ENCODE results near the gene SLC25A23. TPM values are rescaled to one million over a fixed set of nuclear protein-coding genes. Genes with fewer than 3 reads are reported as not detected.

The SLC25A23 gene
- total and polyA plus RNA-seq, 11 donors, result 64.4 to 208 (median 114) TPM

DNA sequence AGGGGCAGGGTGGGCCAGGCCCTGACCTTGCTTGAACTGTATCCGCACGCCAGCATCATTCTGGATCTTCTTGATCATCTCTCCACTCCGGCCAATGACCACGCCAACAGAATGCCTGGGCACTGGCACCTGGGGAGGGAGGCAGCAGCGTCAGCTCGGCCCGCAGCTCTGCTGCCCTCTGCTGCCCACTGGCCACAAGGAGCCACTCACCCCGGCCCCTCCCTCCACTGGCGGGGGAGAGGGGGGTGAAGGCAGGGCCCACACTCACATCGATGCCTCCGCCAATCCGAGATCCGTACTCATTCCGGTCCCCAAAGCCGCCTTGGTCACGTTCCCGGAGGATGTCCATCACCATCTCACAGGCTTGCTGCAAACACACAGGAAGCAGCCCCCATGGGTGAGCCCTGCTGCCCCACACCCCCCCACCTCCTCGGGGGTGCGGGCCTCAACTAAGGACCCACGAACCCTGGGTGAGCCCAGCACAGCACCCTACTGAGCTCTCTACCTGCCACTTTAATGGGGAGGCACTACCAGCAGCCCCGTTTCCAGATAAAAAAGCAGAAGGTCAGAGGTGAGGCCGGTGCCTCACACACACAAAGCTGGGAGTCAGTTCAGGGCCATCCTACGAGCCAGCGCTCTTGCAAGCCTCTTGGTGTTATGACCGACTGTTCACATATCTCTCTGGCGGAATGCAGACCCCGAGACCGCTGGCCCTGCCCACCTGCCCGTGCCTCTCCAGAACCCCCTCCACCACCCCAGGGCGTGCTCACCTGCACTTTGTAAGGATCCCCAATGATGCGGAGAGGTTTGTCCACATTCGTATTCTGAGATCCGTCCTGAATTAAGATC, 41.7 kb downstream of the SLC25A23 start:
- peak in 3 of 4 donors; percentile 51 to 69 (median 54) for ATAC-seq
- no peak for DNase-seq
- intact Hi-C loops (cut with DNase I), result loop anchor here in 1 of 10 donors (10.0 kb wide), 1 partner anchor 213 kb away; no protein-coding TSS in a partner anchor

DNA sequence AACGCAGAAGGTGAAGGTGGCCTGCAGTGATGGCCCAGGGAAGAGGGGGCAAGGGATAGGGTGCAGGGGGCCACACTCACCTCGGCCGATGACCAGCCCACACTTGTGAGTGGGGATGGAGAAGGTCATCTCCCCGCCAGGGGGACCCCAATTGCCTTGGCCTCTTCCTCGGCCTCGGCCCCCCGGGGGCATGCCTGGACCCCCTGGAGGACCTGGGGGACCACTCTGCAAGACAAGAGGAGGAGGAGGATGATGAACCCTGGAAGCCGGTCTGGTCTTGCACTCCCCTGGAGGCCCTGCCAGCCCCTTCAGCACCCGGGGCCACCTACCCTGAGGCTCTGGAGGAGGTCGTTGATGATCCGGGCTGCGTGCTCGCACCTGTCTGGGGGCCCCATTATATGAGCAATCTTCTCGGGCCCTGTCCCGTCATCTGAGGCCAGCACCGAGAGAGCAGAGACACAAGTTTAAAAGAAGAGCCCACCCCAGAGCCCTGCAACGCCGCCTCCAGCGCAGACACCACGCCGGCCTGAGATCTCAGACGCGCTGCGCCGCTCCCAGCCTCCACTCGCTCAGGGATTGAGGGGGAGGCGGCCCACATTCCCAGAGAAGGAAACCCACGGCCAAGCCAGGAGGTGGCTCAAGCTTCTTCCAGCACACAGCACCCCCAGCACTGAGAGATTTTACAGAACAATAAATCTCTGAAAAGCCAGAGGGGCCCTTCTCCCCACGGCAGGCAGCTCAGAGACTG, 42.8 kb downstream of the SLC25A23 start:
- no peak for DNase-seq
- H3K4me3 ChIP-seq, result no peak overlapping the region
- 92 to 94% (median 93%) methylated on average over 22 to 29 of the region's 29 CpGs for WGBS, 4 donors
- intact Hi-C loops (cut with DNase I), result loop anchor here in 1 of 10 donors (10.0 kb wide), 1 partner anchor 212 kb away; no protein-coding TSS in a partner anchor
- peaks cover 0 to 84% (median 80%) of the 10 kb centered on the region in 9 donors for H3K36me3 ChIP-seq
- no peaks in the 10 kb centered on the region for H3K27me3 ChIP-seq
- no peak for ATAC-seq
- H3K4me1 ChIP-seq, result peaks cover 0 to 19% (median 2%) of the 10 kb centered on the region in 12 donors
- no peak overlapping the region for H3K27ac ChIP-seq
- no peaks in the 10 kb centered on the region for H3K9me3 ChIP-seq
- TF ChIP-seq, protein P1, sequence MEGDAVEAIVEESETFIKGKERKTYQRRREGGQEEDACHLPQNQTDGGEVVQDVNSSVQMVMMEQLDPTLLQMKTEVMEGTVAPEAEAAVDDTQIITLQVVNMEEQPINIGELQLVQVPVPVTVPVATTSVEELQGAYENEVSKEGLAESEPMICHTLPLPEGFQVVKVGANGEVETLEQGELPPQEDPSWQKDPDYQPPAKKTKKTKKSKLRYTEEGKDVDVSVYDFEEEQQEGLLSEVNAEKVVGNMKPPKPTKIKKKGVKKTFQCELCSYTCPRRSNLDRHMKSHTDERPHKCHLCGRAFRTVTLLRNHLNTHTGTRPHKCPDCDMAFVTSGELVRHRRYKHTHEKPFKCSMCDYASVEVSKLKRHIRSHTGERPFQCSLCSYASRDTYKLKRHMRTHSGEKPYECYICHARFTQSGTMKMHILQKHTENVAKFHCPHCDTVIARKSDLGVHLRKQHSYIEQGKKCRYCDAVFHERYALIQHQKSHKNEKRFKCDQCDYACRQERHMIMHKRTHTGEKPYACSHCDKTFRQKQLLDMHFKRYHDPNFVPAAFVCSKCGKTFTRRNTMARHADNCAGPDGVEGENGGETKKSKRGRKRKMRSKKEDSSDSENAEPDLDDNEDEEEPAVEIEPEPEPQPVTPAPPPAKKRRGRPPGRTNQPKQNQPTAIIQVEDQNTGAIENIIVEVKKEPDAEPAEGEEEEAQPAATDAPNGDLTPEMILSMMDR (IDR thresholded peaks at IDR 0.05), result no peak
- no peak for TF ChIP-seq POLR2A (IDR thresholded peaks at IDR 0.05)

More for the DNA sequence above, 41.7 kb downstream of the SLC25A23 start:
- 67 to 75% (median 73%) methylated on average over 26 to 33 of the region's 33 CpGs for WGBS, 4 donors
- no peaks in the 10 kb centered on the region for H3K9me3 ChIP-seq
- H3K27ac ChIP-seq, result no peak overlapping the region
- TF ChIP-seq, protein P1 (IDR thresholded peaks at IDR 0.05), result peak in 10 of 12 donors; percentile 14 to 60 (median 32)
- no peak for TF ChIP-seq POLR2A (IDR thresholded peaks at IDR 0.05)
- no peak overlapping the region for H3K4me3 ChIP-seq
- H3K36me3 ChIP-seq, result peaks cover 0 to 90% (median 81%) of the 10 kb centered on the region in 9 donors
- peaks cover 0 to 25% (median 10%) of the 10 kb centered on the region in 12 donors for H3K4me1 ChIP-seq
- no peaks in the 10 kb centered on the region for H3K27me3 ChIP-seq

DNA sequence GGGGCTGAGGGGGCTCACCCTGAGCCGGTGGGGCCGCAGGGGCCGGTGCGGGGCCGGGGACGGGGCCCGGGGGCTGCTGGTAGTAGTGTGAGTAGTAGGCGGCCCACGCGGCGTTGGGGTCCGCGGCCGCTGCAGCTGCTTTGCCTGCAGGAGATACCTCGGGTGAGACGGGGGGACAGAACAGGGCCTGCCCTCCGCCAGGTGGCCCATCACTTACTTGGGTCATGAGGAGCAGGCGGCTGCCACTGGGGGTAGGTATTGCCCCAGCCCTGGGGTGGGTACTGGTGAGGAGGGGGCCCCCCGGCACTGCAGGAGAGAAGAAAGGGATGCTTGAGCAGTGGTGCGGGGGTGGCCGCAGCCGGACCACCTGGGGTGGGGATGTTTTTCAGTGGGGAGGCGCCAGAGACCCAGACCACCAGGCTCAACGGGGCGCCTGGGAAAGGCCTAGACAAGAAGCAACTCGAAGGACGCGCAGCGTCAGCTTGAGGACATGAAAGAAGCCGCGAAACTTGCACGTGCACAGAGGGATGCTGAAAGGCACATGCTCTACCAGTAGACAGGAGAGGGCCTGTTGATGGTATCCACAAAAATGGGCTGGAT, 43.9 kb downstream of the SLC25A23 start:
- Histone ChIP-seq H3K4me3 (no peak overlapping the region), H3K36me3 (peaks cover 0 to 74% (median 72%) of the 10 kb centered on the region in 9 donors), H3K27ac (no peak overlapping the region), H3K4me1 (peaks cover 0 to 12% (median 2%) of the 10 kb centered on the region in 12 donors), H3K9me3 (no peaks in the 10 kb centered on the region), H3K27me3 (no peaks in the 10 kb centered on the region)
- DNase-seq (no peak), ATAC-seq (no peak)
- 93 to 96% (median 93%) methylated on average over 18 to 32 of the region's 32 CpGs for WGBS, 4 donors
- TF ChIP-seq, protein P1 (IDR thresholded peaks at IDR 0.05), result no peak
- TF ChIP-seq POLR2A (IDR thresholded peaks at IDR 0.05), result no peak
- intact Hi-C loops (cut with DNase I), result loop anchor here in 1 of 10 donors (10.0 kb wide), 1 partner anchor 211 kb away; no protein-coding TSS in a partner anchor

Data from heart left ventricle (tissue), 16 donors.